ENCODE measurements around the gene CEMIP. TPM values are rescaled to one million over a fixed set of nuclear protein-coding genes. Genes with fewer than 3 reads are reported as not detected.

The CEMIP gene
- total and polyA plus RNA-seq, 2 experiments from 2014 or later: 0.27 to 2.1 TPM

- Histone ChIP-seq H3K9me2 (ENCODE audit: insufficient read depth) (peaks cover 3% of the 10 kb centered on the region; the same call in 1 of the 2 replicates), H3K4me1 (ENCODE audit: insufficient read depth) (peaks cover 6% of the 10 kb centered on the region; the same call in 1 of the 2 replicates), H3K79me2 (replicated peaks; ENCODE audit: insufficient read depth) (no peaks in the 10 kb centered on the region), H2AFZ (no peak overlapping the region), H3K4me3 (no peak overlapping the region), H3K27ac (ENCODE audit: low read depth) (no peak overlapping the region), H3K36me3 (ENCODE audit: insufficient read depth) (no peaks in the 10 kb centered on the region; the same call in 1 of the 2 replicates), H3F3A (replicated peaks; ENCODE audit: low read depth) (no peaks in the 10 kb centered on the region), H3K27me3 (ENCODE audit: insufficient read depth) (no peaks in the 10 kb centered on the region), H3K4me2 (no peak overlapping the region), H4K20me1 (replicated peaks; ENCODE audit: insufficient read depth) (no peaks in the 10 kb centered on the region)
- H3K4me1 Mint-ChIP-seq: peaks cover 8% of the 10 kb centered on the region
- ATAC-seq: no peak
- peaks cover 3% of the 10 kb centered on the region for H3K27me3 Mint-ChIP-seq (ENCODE audit: insufficient read depth, low read depth, poor library complexity)
- H3K9me3 Mint-ChIP-seq: no peaks in the 10 kb centered on the region
- H3K4me3 Mint-ChIP-seq: no peak overlapping the region
- DNase-seq (ENCODE audit: low spot score): no peak
- no peaks in the 10 kb centered on the region; the same call in 1 of the 3 replicates for H3K36me3 Mint-ChIP-seq (ENCODE audit: low read depth)
- H3K27ac Mint-ChIP-seq: no peak overlapping the region
- TF ChIP-seq ZNF462 (CRISPR knock-in tag; IDR thresholded peaks at IDR 0.05): no peak
- TF ChIP-seq ZNF114 (CRISPR knock-in tag; IDR thresholded peaks at IDR 0.05): no peak
- TF ChIP-seq STAT1 (IDR thresholded peaks at IDR 0.05; ENCODE audit: unreplicated experiment): no peak
- no peak for TF ChIP-seq ZNF331 (CRISPR knock-in tag; IDR thresholded peaks at IDR 0.05; ENCODE audit: low read depth)
- no peak for TF ChIP-seq EZH2 (IDR thresholded peaks at IDR 0.05; ENCODE audit: low read depth, unreplicated experiment)
- no peak for TF ChIP-seq JUNB (IDR thresholded peaks at IDR 0.05; ENCODE audit: unreplicated experiment)
- TF ChIP-seq REST (IDR thresholded peaks at IDR 0.05; ENCODE audit: unreplicated experiment): no peak
- no peak for TF ChIP-seq EZH2phosphoT487 (IDR thresholded peaks at IDR 0.05; ENCODE audit: unreplicated experiment)
- TF ChIP-seq POLR2AphosphoS5 (IDR thresholded peaks at IDR 0.05; ENCODE audit: low read depth): no peak
- no peak for TF ChIP-seq CREB1 (CRISPR knock-in tag; IDR thresholded peaks at IDR 0.05; ENCODE audit: low read depth)
These were observed 152.7 kb downstream of the CEMIP start for GRCh38 chr15:80931721-80932512.
